SK-N-SH (cell line): ENCODE results near the gene SAMD4A.

Experiments
- CHD2 ChIP-seq: fragments of 150-350 bp; IDR thresholded peaks from 2 replicates; pipeline ENCODE4 v1.6.1; 2018; ENCODE audit warnings: low read length; ENCODE audit not compliant: partially characterized antibody
- EP300 ChIP-seq, 2 experiments: IDR thresholded peaks; 2 replicates each; pipeline versions ENCODE4 v1.4.0 to v1.6.1; 2012; ENCODE audit warnings: borderline replicate concordance in 1 of 2, low read depth in 1 of 2, low read length in 1 of 2
- FOXJ3 ChIP-seq: sonication (generic); formaldehyde crosslinking; IDR thresholded peaks from 2 replicates; pipeline ENCODE4 v1.5.1; 2020; ENCODE audit warnings: mild to moderate bottlenecking, missing genetic modification reagents
- GABPA ChIP-seq: IDR thresholded peaks from 2 replicates; pipeline ENCODE4 v1.4.0; 2012; ENCODE audit warnings: low read depth, mild to moderate bottlenecking
- IRF3 ChIP-seq: fragments of 150-350 bp; IDR thresholded peaks from 2 replicates; pipeline ENCODE4 v1.6.1; 2016; ENCODE audit warnings: mild to moderate bottlenecking, low read depth, low read length
- MXI1 ChIP-seq: IDR thresholded peaks from 2 replicates; pipeline ENCODE4 v1.6.1; 2012; ENCODE audit warnings: mild to moderate bottlenecking, low read depth, low read length, improper control_type of control experiment
- POLR2AphosphoS5 ChIP-seq: IDR thresholded peaks from 2 replicates; pipeline ENCODE4 v1.6.1; 2012; ENCODE audit warnings: low read depth, low read length
- RAD21 ChIP-seq: IDR thresholded peaks from 2 replicates; pipeline ENCODE4 v1.6.1; 2012; ENCODE audit warnings: mild to moderate bottlenecking, low read length
- SIN3A ChIP-seq: IDR thresholded peaks from 2 replicates; pipeline ENCODE4 v1.6.1; 2012; ENCODE audit warnings: low read depth, mild to moderate bottlenecking, low read length, moderate library complexity, borderline replicate concordance
- TF ChIP-seq, protein P1 (sequence below): fragments of 200-600 bp; sonication (generic); IDR thresholded peaks from 2 replicates; pipeline ENCODE4 v1.6.1; 2017; ENCODE audit warnings: antibody characterized with exemption, mild to moderate bottlenecking, moderate library complexity
- TF ChIP-seq, protein P2 (sequence below): fragments of 150-350 bp; IDR thresholded peaks from 2 replicates; pipeline ENCODE4 v1.6.1; 2017; ENCODE audit warnings: antibody characterized with exemption, low read length, low read depth, borderline replicate concordance
- TF ChIP-seq, protein P3 (sequence below): IDR thresholded peaks from 2 replicates; pipeline ENCODE4 v1.4.0; 2012; ENCODE audit warnings: low read depth, borderline replicate concordance
- TF ChIP-seq, protein P4 (sequence below): IDR thresholded peaks from 2 replicates; pipeline ENCODE4 v1.4.0; 2012; ENCODE audit warnings: low read depth

GRCh38 chr14:54769951-54770863, 203.3 kb downstream of the SAMD4A start:
- TF ChIP-seq, protein P1, sequence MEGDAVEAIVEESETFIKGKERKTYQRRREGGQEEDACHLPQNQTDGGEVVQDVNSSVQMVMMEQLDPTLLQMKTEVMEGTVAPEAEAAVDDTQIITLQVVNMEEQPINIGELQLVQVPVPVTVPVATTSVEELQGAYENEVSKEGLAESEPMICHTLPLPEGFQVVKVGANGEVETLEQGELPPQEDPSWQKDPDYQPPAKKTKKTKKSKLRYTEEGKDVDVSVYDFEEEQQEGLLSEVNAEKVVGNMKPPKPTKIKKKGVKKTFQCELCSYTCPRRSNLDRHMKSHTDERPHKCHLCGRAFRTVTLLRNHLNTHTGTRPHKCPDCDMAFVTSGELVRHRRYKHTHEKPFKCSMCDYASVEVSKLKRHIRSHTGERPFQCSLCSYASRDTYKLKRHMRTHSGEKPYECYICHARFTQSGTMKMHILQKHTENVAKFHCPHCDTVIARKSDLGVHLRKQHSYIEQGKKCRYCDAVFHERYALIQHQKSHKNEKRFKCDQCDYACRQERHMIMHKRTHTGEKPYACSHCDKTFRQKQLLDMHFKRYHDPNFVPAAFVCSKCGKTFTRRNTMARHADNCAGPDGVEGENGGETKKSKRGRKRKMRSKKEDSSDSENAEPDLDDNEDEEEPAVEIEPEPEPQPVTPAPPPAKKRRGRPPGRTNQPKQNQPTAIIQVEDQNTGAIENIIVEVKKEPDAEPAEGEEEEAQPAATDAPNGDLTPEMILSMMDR: no peak
- TF ChIP-seq EP300 (IDR thresholded peaks at IDR 0.05; ENCODE audit: borderline replicate concordance in 1 of 2, low read depth in 1 of 2, low read length in 1 of 2): no peak
- TF ChIP-seq FOXJ3 (CRISPR knock-in tag): no peak
- no peak for TF ChIP-seq RAD21
- TF ChIP-seq MXI1: no peak
- TF ChIP-seq SIN3A: no peak
- no peak for TF ChIP-seq CHD2
- TF ChIP-seq POLR2AphosphoS5: no peak
- TF ChIP-seq, protein P2, sequence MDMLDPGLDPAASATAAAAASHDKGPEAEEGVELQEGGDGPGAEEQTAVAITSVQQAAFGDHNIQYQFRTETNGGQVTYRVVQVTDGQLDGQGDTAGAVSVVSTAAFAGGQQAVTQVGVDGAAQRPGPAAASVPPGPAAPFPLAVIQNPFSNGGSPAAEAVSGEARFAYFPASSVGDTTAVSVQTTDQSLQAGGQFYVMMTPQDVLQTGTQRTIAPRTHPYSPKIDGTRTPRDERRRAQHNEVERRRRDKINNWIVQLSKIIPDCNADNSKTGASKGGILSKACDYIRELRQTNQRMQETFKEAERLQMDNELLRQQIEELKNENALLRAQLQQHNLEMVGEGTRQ: no peak
- TF ChIP-seq, protein P3, sequence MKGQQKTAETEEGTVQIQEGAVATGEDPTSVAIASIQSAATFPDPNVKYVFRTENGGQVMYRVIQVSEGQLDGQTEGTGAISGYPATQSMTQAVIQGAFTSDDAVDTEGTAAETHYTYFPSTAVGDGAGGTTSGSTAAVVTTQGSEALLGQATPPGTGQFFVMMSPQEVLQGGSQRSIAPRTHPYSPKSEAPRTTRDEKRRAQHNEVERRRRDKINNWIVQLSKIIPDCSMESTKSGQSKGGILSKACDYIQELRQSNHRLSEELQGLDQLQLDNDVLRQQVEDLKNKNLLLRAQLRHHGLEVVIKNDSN: no peak
- TF ChIP-seq IRF3: no peak
- TF ChIP-seq, protein P4, sequence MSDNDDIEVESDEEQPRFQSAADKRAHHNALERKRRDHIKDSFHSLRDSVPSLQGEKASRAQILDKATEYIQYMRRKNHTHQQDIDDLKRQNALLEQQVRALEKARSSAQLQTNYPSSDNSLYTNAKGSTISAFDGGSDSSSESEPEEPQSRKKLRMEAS: no peak
- TF ChIP-seq GABPA: no peak
